Skin of body (tissue), 2 donors: ENCODE results near the gene TMEM212. TPM values are rescaled to one million over a fixed set of nuclear protein-coding genes. Genes with fewer than 3 reads are reported as not detected.
"Not testable (repeated sequence)": the region's sequence is repeated elsewhere in the genome, so short reads cannot be mapped to it uniquely, and the experiment has no call there.

Experiments
- DNase-seq: peaks from one replicate; lab custom pipeline; 2025; lab: John Stamatoyannopoulos, UW
- total RNA-seq: library from RNA; depleted of rRNA; stranded (reverse); fragments of >200 nt; gene quantifications from one replicate; pipeline ENCODE4 v1.2.3, GENCODE V29; 2014

Gene TMEM212
- total RNA-seq, 1 donor from 2014 or later = not detected

GRCh38 chr3:171813278-171813896, 29.8 kb upstream of the TMEM212 start:
- no peak for DNase-seq

- DNase-seq = no peak
Measured at GRCh38 chr3:171813897-171814460, 29.2 kb upstream of the TMEM212 start.

GRCh38 chr3:171814662-171815061, 28.5 kb upstream of the TMEM212 start:
- DNase-seq = not testable (repeated sequence)

GRCh38 chr3:171815973-171816595, 27.1 kb upstream of the TMEM212 start:
- no peak for DNase-seq

- DNase-seq = no peak
Measured at GRCh38 chr3:171817074-171817800, 25.9 kb upstream of the TMEM212 start.

GRCh38 chr3:171821044-171821443, 22.1 kb upstream of the TMEM212 start:
- no peak for DNase-seq

- DNase-seq = no peak
Measured at GRCh38 chr3:171821778-171822358, 21.3 kb upstream of the TMEM212 start.

GRCh38 chr3:171822431-171823106, 20.6 kb upstream of the TMEM212 start:
- no peak for DNase-seq

- peak; percentile 59 for DNase-seq
Measured at GRCh38 chr3:171824116-171824515, 19.0 kb upstream of the TMEM212 start.

GRCh38 chr3:171824824-171825221, 18.3 kb upstream of the TMEM212 start:
- no peak for DNase-seq

- peak; percentile 69 for DNase-seq
Measured at GRCh38 chr3:171825222-171825828, 17.8 kb upstream of the TMEM212 start.

GRCh38 chr3:171827385-171827784, 15.8 kb upstream of the TMEM212 start:
- no peak for DNase-seq

GRCh38 chr3:171827836-171828458, 15.2 kb upstream of the TMEM212 start:
- no peak for DNase-seq

- no peak for DNase-seq
Measured at GRCh38 chr3:171828902-171829770, 14.0 kb upstream of the TMEM212 start.

- DNase-seq = peak; percentile 55
Measured at GRCh38 chr3:171829841-171830517, 13.2 kb upstream of the TMEM212 start.

- DNase-seq = peak; percentile 45
Measured at GRCh38 chr3:171830518-171830875, 12.7 kb upstream of the TMEM212 start.

GRCh38 chr3:171831936-171832335, 11.2 kb upstream of the TMEM212 start:
- DNase-seq = peak; percentile 40

GRCh38 chr3:171832989-171833388, 10.2 kb upstream of the TMEM212 start:
- peak; percentile 31 for DNase-seq
